Mucosa of gallbladder (tissue), 1 donor: ENCODE data around the gene AUTS2. TPM values are rescaled to one million over a fixed set of nuclear protein-coding genes. Genes with fewer than 3 reads are reported as not detected.

Source experiments
- DNase-seq: peaks from one replicate; pipeline ENCODE4 v3.0.0-alpha.2; 2020; ENCODE audit warnings: low spot score
- total RNA-seq: library from RNA; stranded (reverse); gene quantifications from one replicate; pipeline ENCODE4 v1.2.1, GENCODE V29; 2021
- donor health status: DM: no; HTN: no; CAD: no.

Gene AUTS2
- total RNA-seq, 1 donor from 2014 or later, result 50.1 TPM

GRCh38 chr7:69686366-69686765 is 88.1 kb downstream of the AUTS2 start:
- DNase-seq, result no peak

GRCh38 chr7:69687739-69688433 is 89.6 kb downstream of the AUTS2 start:
- no peak for DNase-seq

- DNase-seq, result no peak
These were observed 92.1 kb downstream of the AUTS2 start for GRCh38 chr7:69690329-69690728.

DNA sequence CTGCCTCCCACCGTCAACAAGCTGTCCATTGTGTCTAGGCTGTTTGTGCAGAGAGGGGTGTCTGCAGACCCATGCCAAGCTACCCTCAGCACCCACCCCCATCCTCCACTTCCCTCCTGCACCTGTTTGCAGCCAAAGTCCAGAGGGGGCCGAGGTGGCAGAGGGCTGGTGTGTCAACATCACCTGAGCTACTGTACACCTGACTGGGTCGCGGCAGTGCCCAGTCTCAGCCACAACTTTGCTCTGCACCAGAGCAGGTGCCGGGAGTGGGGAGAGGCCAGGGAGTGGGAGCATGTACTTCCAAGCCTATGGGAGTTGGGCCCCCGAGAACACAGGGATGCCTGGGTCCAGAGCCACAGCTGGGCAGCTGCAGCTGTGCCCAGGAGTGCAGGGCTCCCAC is 93.1 kb downstream of the AUTS2 start:
- no peak for DNase-seq

DNA sequence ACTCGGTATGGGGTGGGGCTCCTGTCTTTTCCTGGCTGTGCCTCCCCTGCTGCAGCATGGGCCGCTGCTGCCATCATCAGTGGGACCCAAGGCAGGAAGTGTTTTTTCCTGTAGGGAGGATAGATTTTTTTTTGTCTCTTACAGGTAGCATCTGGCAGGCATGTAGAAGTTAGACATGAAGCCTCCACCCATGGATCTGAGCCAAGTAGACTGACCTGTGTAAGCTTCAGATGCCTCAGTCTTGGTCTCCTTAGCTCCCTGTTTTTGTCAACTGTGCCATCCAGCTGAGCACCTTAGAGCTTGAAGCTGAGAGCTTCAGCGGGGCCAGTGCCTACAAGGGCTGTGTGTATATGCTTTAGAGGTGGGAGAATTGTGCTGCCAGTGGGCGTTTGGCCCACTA is 93.5 kb downstream of the AUTS2 start:
- DNase-seq, result no peak

DNA sequence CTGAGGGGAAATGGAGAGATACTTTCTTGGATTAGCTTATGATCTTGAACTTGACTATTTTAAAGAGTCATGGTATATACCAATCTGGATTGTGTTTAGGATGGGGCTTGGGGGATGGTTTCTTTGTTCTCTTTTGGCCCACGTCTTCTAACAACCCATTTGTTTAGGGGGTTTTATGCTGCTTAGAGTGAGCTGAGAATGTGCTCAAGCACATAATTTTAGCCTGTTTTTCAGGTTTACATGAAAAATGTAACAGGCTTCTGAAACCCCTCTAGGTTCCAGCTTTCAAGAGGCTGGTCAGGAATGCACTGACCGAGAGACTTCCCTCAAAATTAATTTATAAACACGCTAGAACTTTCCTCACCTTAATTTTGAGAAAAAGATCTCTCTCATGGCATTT is 94.3 kb downstream of the AUTS2 start:
- DNase-seq, result no peak

GRCh38 chr7:69693042-69693441 is 94.8 kb downstream of the AUTS2 start:
- no peak for DNase-seq

DNA sequence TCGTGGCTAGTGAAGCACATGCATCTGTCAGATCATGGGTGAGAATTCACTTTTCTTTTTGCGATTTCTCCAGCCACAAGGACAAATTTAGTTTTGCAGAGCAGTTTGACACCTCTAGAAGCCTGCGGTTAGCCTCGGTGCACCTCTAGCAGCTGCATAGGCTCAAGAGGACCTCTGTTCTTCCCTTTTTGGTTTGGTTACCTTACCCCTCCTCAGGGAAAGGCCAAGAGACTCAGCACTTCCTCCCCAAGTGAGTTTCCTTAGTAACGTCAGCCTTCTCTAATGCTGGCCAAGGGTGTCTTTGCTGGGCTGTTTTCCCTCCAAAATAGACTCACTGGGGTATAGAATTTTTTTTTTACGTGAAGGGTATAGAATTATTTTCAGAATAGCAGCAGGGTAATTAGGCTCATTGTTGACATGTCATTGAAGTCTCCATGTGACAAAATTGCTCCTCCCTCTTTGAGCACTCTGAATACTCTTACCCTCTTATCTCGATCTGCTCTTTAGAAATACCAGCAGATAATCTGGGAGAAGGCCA is 97.8 kb downstream of the AUTS2 start:
- DNase-seq, result no peak

DNA sequence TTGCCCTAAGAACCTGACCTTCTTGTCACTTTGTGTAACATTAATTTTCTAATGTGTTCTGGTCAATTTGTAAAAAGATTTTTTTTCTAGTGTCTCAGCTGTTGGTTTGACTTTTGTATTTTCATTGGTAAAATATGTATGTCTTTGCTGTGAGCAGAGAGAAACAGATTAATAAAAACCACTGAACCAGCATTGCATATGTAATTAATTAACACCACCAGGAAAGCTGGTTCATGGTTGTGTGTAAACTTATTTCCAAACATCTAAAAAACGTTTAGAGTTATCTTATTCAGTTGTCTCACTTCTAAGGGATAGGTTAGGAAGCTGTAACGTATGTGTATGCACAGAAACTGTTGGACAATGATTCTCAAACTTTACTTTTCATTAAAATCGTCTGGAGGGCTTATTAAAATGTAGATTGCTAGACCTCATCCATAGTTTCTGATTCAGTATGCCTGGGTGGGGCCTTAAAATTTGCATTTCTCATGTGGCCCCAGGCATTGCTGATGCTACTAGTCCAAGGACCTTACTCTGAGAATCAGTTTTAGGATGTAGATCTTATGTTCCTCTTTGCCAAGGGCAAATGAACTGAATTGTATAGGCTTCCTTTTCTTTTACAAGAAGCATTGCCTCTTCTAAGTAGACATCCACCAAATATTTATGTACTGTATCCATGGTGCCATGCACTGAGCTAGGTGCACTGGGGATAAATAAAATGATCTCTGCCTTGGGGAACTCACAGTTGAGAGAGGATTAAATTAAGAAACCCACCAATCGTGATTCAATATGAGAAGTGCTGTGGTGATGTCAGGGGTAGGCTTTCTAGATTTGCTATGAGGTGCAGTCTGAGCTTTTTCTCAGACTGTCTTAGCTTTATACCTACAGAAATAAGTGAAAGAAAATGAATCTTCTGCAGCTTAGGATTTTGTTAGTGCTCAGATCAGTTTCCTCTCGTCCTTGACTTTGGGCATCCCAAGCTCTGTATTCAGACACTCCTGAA is 98.7 kb downstream of the AUTS2 start:
- no peak for DNase-seq

GRCh38 chr7:69698109-69698825 is 100.0 kb downstream of the AUTS2 start:
- no peak for DNase-seq

GRCh38 chr7:69699931-69700330 is 101.7 kb downstream of the AUTS2 start:
- no peak for DNase-seq

DNA sequence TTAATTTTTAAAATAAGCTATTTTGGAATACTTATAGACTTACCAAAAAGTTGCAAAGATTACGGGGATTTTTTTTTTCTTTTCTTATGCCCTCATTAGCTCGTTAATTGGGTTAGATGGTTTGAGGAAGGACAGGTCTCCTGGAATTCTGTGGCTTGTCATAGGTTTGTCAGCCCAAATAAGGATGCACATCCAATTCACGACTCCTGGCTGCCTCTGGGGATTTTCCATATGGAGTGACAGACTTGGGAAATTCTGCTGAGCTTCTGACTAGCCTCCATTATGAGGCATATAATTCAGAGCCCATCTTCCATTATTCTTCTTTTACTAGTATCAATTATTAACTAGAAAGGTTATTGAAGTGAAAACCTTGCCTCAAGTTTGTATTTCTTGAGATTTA is 102.1 kb downstream of the AUTS2 start:
- no peak for DNase-seq

DNA sequence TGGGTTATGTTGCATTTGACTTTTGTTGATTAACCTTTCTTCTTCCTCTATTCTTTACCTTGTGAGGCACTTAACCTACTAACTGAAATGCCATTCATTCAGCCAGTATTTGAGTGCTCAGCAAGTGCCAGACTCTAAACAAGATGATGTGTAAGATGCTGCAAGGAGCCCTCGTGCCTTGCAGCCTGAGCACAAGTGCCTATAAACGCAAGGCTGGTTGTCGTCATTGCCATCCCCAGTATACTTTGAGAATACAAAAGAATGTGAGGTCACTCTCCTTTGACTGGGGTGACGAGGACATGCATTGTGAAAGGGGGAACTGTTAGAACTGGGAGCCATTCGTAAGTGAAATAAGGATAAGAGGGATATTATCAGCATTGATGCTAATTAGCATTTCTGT is 103.0 kb downstream of the AUTS2 start:
- no peak for DNase-seq

GRCh38 chr7:69702357-69702756 is 104.1 kb downstream of the AUTS2 start:
- no peak for DNase-seq

GRCh38 chr7:69703099-69703498 is 104.8 kb downstream of the AUTS2 start:
- no peak for DNase-seq

DNA sequence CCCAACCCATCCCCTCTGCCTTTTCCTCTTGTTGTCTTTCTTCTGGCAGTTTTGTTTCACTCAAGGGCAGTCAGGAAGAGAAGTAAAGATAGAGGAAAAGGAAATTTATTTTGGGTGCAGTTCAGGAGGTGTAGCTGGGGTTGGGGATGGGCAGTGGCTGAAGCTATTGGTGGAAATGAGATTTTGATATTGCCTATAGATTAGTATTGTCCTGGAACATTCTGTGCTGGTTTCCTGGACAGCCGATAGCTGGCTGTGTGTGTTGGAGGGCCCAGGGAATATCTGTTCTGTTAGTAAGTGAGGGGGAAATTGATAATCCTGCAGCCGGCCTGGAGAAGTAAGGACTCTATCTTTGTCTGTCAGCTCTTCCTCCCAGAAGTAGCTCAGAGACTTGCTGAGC is 107.8 kb downstream of the AUTS2 start:
- no peak for DNase-seq

- DNase-seq, result no peak
These were observed 110.6 kb downstream of the AUTS2 start for GRCh38 chr7:69708857-69709256.

- no peak for DNase-seq
These were observed 112.6 kb downstream of the AUTS2 start for GRCh38 chr7:69710768-69711438.

GRCh38 chr7:69714886-69715576 is 116.8 kb downstream of the AUTS2 start:
- DNase-seq, result no peak

DNA sequence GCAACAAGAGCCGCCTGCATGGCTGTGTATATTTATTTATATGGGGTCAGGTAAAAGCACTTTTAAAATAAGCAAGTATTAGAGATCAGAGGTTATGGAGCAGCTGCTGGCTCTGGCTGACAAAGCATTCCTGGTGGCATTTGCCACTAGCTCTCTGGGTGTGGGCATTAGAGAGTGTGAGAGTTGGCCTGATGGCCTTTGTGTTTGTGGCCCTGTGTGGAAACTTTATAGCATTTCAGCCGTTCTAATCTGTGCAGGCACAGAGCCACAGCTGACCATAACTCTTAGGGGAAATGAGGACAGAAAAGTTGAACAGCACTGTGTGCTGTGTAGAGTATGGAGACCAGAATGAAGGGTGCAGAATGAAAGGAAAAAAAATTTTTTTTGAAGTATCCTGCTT is 118.9 kb downstream of the AUTS2 start:
- no peak for DNase-seq

DNA sequence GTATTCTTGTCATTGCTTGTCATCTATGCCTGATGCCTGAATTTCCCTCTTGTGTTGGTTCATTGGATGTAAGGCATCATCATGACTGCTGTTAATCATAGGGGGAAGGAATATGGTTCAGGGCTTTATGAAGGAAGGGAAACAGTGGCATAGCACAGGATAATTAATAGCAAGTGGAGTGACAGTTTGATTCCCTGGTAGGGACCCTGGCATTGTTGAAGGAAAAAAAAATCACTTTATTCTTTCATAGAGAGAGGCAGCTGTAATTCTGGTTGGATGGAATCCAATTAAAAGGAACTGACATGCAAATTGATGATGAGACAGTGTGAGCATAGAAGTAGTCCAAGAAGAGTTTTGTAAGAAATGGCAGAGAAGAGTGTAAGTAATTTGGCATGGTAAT is 121.4 kb downstream of the AUTS2 start:
- no peak for DNase-seq
